HS-5 (cell line): ENCODE results near the gene PRSS12.
A peak's percentile ranks its signal among the peaks of the same experiment; 100 is the strongest.
"Not testable (repeated sequence)": the region's sequence is repeated elsewhere in the genome, so short reads cannot be mapped to it uniquely, and the experiment has no call there.

ENCODE experiments used
- DNase-seq: peaks from one replicate; pipeline ENCODE4 v3.0.0-alpha.2; 2012; ENCODE audit warnings: low read depth

Gene PRSS12, protein sequence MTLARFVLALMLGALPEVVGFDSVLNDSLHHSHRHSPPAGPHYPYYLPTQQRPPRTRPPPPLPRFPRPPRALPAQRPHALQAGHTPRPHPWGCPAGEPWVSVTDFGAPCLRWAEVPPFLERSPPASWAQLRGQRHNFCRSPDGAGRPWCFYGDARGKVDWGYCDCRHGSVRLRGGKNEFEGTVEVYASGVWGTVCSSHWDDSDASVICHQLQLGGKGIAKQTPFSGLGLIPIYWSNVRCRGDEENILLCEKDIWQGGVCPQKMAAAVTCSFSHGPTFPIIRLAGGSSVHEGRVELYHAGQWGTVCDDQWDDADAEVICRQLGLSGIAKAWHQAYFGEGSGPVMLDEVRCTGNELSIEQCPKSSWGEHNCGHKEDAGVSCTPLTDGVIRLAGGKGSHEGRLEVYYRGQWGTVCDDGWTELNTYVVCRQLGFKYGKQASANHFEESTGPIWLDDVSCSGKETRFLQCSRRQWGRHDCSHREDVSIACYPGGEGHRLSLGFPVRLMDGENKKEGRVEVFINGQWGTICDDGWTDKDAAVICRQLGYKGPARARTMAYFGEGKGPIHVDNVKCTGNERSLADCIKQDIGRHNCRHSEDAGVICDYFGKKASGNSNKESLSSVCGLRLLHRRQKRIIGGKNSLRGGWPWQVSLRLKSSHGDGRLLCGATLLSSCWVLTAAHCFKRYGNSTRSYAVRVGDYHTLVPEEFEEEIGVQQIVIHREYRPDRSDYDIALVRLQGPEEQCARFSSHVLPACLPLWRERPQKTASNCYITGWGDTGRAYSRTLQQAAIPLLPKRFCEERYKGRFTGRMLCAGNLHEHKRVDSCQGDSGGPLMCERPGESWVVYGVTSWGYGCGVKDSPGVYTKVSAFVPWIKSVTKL

DNA sequence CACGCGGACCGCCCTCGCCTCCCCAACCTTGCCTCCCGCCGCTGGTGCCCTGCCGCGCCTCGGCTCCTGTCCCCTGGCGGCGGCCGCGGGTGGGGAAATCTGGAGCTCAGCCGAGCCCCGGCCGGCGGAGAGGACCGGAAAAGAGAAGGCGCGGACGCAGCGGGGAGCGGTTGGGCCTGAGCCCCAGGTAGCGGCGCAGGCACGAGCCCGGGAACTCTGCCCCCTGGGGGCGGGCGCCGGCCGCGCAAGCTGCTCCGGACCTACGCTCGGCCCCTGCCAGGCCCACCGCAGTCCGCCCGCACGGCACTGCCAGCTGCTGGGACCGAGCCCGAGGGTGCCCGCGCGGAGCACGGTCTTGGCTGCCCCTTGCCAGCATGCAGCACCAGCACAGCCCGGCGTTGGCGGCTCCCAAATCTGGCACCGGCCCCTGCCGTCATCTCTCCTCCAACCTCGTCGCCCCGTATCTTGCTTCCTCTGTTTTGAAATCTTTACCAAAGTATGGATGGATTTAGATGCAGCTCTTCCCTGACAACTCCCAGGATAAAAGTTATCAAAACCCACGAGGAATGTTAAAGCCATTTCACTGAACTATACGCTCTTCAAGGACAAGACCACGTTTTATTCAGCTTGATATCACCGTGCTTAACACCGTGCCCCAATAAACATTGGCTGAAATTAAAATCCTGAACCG is at the start of gene PRSS12:
Gene PRSS12, minus strand, starts transcription at position 161 of the 691 bp plus-strand sequence. CDS start 283 bp downstream, outside the sequence.
- DNase-seq: no peak

- DNase-seq: no peak
These were observed 47.6 kb upstream of the PRSS12 start for GRCh38 chr4:118400356-118400755.

DNA sequence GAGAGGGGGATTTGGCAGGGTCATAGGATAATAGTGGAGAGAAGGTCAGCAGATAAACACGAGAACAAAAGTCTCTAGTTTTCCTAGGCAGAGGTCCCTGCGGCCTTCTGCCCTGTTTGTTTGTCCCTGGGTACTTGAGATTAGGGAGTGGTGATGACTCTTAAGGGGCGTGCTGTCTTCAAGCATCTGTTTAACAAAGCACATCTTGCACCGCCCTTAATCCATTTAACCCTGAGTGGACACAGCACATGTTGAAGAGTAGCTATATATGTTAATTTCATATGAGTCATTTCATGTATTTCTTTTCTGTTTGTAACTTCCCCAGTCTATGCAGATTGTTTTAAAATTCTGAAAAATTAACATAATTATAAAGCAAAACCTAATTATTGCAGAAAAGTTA is 47.1 kb upstream of the PRSS12 start:
- DNase-seq: peak; percentile 39

GRCh38 chr4:118398226-118399090 is 45.7 kb upstream of the PRSS12 start:
- no peak for DNase-seq

DNA sequence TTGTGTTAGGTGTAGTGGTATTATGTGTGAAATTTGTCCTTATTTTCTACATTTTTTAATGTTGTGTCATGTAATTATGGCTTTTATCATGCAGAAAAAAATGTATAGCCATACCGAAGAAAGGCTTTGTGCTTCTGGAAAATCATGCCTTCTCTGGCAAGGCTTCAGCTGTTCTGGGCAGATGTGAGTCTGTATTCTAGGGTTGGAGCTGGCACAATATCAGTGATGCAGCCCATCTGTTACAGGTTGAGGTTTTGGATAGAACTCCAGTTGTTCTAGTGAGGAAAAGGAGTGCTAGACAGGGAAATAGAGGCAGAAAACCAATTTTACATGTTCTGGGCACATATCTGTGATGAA is 44.8 kb upstream of the PRSS12 start:
- DNase-seq: no peak

DNA sequence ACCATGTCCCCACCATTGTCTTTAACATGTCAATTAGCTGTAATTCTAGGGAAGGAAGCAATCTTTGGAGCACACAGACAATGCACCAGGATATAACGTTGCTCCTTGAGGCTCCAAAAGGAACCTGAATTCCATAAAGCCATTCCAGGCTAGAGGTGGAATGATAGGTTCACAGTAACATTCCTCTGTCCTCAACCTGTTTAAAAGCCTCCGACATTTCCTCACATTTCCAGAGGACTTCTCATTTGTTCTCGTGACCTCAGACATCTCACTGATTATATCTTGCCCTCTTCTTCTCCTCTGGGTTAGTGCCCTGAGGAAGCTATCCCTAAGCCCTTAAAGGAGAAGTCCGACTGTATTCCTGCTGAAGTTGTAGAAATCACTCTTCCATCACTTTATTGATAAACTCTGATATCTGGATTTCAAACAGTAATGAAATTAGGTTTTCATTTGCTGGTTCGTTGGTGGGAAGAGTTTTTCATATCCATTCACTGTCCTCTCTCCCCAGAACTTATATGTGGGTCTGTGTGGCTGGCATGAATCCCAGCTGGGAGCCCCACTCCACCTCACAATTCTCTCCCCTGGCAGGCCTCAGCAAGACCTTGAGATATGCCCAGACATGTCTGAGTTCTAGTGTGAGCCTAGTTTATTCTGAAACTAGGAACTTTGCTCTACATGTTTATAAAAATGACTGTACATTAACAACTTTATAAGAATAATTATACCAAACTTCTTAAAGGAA is 44.2 kb upstream of the PRSS12 start:
- DNase-seq: no peak

- DNase-seq: no peak
These were observed 42.3 kb upstream of the PRSS12 start for GRCh38 chr4:118395057-118395644.

DNA sequence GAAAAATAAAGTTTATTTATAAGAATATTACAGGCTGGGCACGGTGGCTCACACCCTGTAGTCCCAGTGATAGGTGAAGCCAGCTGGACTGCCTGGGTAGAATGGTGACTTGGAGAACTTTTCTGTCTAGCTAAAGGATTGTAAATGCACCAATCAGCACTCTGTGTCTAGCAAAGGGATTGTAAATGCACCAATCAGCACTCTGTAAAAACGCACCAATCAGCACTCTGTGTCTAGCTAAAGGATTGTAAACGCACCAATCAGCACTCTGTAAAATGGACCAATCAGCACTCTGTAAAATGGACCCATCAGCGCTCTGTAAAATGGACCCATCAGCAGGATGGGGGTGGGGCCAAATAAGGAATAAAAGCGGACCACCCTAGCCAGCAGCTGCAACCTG is 39.7 kb upstream of the PRSS12 start:
- not testable (repeated sequence) for DNase-seq

DNA sequence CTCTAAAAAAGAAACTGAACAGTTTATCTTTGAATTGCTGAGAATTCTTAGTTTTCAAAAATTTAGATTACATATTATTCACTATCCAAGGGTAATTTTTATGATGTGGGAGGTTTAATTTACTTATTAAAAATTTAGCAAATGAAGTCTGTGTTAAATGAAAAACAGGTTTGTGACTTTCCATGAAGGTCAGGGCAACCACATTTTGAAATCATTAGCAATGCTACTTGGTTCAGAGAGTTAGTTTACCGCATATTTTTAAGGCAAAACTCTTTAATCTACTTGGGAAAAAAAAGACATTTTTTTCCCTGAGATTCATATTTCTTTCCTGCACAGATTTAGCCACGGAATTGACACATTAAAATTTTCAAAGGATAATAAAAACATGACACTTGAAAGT is 37.3 kb upstream of the PRSS12 start:
- DNase-seq: no peak

DNA sequence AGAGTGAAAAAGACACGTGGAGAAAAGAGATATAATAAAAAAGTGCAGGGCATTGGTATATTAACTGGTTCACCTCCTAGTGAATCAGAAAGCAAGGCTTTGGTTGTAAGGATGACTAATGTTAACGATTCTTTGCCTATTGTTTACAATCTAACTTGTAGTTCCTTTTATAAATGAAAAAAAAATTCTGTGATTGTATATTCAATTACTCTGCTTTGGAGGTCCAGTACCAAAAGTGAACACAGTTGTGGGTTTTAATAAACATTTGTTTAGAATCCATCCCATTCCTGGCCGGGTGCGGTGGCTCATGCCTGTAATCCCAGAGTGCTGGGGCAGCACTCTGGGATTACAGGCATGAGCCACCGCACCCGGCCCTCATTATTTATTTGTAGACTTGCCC is 36.9 kb upstream of the PRSS12 start:
- DNase-seq: no peak

DNA sequence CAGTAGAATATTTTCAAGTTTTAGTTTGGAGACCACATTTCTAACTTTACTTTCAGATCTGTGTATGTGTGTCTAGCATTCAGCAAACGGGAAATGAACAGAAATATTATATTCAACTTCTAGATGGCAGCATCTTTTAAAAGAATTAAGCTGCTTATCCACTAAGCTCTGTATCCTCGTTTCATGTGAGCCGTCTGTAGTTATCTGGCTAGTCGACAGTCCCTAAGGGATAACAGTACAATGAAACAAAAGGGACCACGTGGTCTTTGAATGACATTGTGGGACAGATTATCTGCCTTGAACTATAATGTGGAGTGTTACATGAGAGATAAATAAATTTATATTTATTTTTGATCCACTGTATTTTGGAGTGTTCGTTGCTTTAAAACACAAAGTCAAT is 35.8 kb upstream of the PRSS12 start:
- no peak for DNase-seq

GRCh38 chr4:118381902-118382301 is 29.1 kb upstream of the PRSS12 start:
- no peak for DNase-seq

GRCh38 chr4:118373614-118374255 is 20.9 kb upstream of the PRSS12 start:
- DNase-seq: no peak

DNA sequence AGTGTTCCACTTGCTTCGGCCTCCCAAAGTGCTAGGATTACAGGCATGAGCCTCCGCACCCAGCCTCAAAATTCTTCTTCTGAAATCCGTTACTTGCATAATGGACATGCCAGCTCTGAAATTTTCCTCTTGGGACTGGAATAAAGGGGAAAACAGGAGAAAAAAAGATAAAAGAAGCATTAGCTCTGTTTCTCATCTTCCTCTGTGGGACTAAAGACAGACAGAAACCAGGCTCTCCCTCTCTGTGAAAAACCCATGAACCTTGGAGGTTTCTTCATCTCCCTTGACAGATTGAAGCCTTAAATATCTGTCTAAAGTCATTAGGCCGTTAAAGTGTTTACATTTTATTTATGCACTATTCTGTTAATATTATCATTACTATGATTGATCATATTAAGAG is 19.4 kb upstream of the PRSS12 start:
- DNase-seq: no peak

DNA sequence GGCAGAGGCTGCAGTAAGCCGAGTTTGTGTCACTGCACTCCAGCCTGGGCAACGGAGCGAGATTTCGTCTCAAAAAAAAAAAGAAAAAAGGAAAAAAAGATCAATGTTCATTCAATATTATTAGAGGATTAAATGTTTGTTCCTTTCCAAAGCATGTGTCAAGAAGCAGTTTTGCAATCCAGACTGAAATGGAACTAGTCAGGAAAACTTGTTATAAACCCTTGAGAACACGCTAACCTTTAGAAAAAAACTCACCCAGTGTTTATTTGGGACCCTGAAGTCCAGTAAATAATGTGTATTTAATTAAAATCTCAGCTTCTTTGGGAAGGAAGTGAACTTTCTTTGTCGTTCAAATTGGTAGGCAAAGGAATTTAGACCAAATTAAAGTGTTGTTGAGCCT is 16.4 kb upstream of the PRSS12 start:
- DNase-seq: no peak

- DNase-seq: no peak
These were observed 15.1 kb upstream of the PRSS12 start for GRCh38 chr4:118367872-118368271.

DNA sequence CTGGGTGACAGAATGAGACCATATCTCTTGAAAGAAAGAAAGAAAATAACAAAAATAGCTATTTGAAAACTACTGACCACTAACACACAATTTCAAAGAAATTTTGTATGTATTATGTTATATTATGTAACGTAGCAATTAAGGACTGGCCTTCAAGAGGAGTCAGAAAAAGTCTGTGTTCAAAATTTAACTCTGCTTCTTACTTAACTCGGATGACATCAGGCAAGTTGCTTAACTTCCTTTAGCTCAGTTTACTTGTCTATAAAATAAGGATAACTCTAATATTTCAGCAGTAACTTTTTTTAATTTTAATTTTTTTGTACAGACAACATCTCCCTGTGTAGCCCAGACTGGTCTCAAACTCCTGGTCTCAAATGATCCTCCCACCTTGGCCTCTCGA is 14.6 kb upstream of the PRSS12 start:
- DNase-seq: no peak

DNA sequence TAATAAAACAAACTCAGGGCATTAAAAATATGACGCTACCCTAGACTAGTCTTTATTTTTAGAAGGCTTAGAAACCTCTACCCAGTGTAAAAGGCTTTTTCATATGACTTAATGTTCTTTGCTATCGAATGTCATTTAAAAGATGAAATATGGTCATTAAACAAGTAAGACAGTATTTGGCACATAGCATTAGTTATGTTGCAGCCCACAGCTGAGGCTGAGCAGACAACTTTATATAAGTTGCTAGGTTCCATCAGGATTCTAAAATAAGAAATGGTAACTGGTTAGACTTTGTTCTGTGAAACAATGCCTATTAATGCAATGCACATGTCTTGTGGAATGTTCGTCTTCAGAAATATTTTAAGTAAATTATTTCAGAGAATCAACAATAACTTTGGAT is 10.4 kb upstream of the PRSS12 start:
- no peak for DNase-seq

DNA sequence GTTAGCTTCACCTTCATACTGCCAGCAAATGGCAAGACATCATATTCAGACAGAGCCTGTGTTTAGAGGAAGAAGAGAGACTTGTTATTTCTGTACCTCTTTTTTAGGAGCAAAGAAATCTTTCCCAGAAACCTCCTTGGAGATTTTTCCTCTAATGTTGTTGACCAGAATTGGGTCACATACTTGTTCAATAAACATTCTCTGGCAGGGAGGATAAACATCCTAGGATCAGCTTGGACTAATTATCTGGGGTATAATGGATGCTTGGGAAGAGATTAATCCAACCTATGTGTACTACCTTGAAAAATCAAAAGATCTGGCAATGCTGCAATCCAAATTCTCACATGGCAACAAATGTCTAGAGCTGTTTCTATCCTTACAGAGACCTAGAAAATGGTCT is 8.4 kb upstream of the PRSS12 start:
- DNase-seq: no peak

- no peak for DNase-seq
These were observed 7.3 kb upstream of the PRSS12 start for GRCh38 chr4:118360106-118360505.
